K562 (cell line): Measurements from ENCODE around the gene TIMP1. TPM values are rescaled to one million over a fixed set of nuclear protein-coding genes. Genes with fewer than 3 reads are reported as not detected.

Source experiments
- CHD1 ChIP-seq: fragments of 200-600 bp; sonication (generic); IDR thresholded peaks from one replicate; pipeline ENCODE4 v1.6.1; 2012; ENCODE audit warnings: mild to moderate bottlenecking, moderate library complexity, low read length, inconsistent platforms
- ESRRA ChIP-seq: fragments of 450-650 bp; IDR thresholded peaks from 2 replicates; pipeline ENCODE4 v1.6.1; 2014; ENCODE audit warnings: low read depth, mild to moderate bottlenecking, moderate library complexity, borderline replicate concordance
- HMG20A ChIP-seq: fragments of 450-650 bp; formaldehyde crosslinking; conservative IDR thresholded peaks from 2 replicates; pipeline ENCODE4 v1.4.0; 2020; ENCODE audit warnings: mild to moderate bottlenecking, mixed read lengths
- HNRNPH1 ChIP-seq: fragments of 200-400 bp; formaldehyde crosslinking; optimal IDR thresholded peaks from 2 replicates; pipeline ENCODE3; 2017; ENCODE audit warnings: low read depth, mild to moderate bottlenecking, low read length, moderate library complexity
- HNRNPK ChIP-seq: fragments of 200-400 bp; formaldehyde crosslinking; IDR thresholded peaks from one replicate; pipeline ENCODE4 v1.6.1; 2018; ENCODE audit warnings: mild to moderate bottlenecking, low read depth, low read length; ENCODE audit not compliant: poor library complexity, severe bottlenecking
- JUN ChIP-seq, 2 experiments: sonication (generic) in 1 of 2; formaldehyde crosslinking in 1 of 2; IDR thresholded peaks; 2 replicates each; pipeline versions ENCODE4 v1.6.1 to v1.8.0; 2012 to 2022; ENCODE audit warnings: borderline replicate concordance in 2 of 2, mild to moderate bottlenecking in 2 of 2, improper control_type of control experiment in 1 of 2, low read depth in 1 of 2, low read length in 1 of 2, missing genetic modification reagents in 1 of 2
- MECOM ChIP-seq: fragments of 250-450 bp; sonication (Bioruptor Pico); IDR thresholded peaks from 2 replicates; pipeline ENCODE4 v1.8.0; 2022; ENCODE audit warnings: inconsistent platforms
- NBN ChIP-seq: fragments of 450-650 bp; IDR thresholded peaks from 2 replicates; pipeline ENCODE4 v1.6.1; 2016; ENCODE audit warnings: low read depth, mild to moderate bottlenecking
- POLR2A ChIP-seq: fragments of 450-650 bp; conservative IDR thresholded peaks from 2 replicates; pipeline ENCODE4 v1.6.1; 2016
- SMAD4 ChIP-seq: fragments of 250-450 bp; sonication (Bioruptor Pico); conservative IDR thresholded peaks from 2 replicates; pipeline ENCODE4 v1.8.0; 2021; ENCODE audit warnings: inconsistent platforms, mild to moderate bottlenecking, moderate library complexity
- SREBF2 ChIP-seq: sonication (generic); formaldehyde crosslinking; IDR thresholded peaks from 2 replicates; pipeline ENCODE4 v1.4.0; 2020; ENCODE audit warnings: mild to moderate bottlenecking, missing genetic modification reagents
- TBL1XR1 ChIP-seq, 2 experiments: IDR thresholded peaks; 2 replicates each; pipeline ENCODE4 v1.6.1; 2012; ENCODE audit warnings: improper control_type of control experiment in 2 of 2, low read length in 2 of 2, mild to moderate bottlenecking in 1 of 2
- ZBTB1 ChIP-seq: sonication (generic); formaldehyde crosslinking; IDR thresholded peaks from 2 replicates; pipeline ENCODE4 v1.8.1; 2023; ENCODE audit warnings: missing genetic modification reagents, low read depth, mild to moderate bottlenecking, borderline replicate concordance
- ZNF316 ChIP-seq: fragments of 450-650 bp; IDR thresholded peaks from 2 replicates; pipeline ENCODE4 v1.6.1; 2016
- polyA plus RNA-seq, 8 experiments: library from polyadenylated mRNA; depleted of rRNA in 4 of 8; stranded (reverse) in 5 of 8; unstranded in 3 of 8; fragments of >200 nt; fragmentation: Nextera tagmentation in 2 of 8; fragmentation: Illumina TruSeq in 1 of 8; extraction: Ambion mirVana in 2 of 8; extraction: Trizol in 1 of 8; gene quantifications; 2 replicates each; pipeline versions ENCODE4 v1.2.1 to v1.2.3, GENCODE V29; 2011 to 2014; ENCODE audit warnings: inconsistent platforms in 1 of 8, missing spikeins in 1 of 8
- total RNA-seq, 7 experiments: library from RNA; depleted of rRNA in 6 of 7; stranded (reverse); fragments of >200 nt in 6 of 7; fragmentation: Illumina TruSeq in 2 of 7; extraction: Trizol in 2 of 7; gene quantifications; 2 replicates each; pipeline versions ENCODE4 v1.2.1 to v1.2.3, GENCODE V29; 2011 to 2021; ENCODE audit warnings: low replicate concordance in 1 of 7
- TF ChIP-seq, protein P1 (sequence below): fragments of 250-450 bp; sonication (Bioruptor Pico); IDR thresholded peaks from 2 replicates; pipeline ENCODE4 v1.8.0; 2022; ENCODE audit warnings: inconsistent platforms
- TF ChIP-seq, protein P2 (sequence below): fragments of 250-450 bp; sonication (Bioruptor Pico); IDR thresholded peaks from 2 replicates; pipeline ENCODE4 v1.8.0; 2021; ENCODE audit warnings: moderate library complexity, mild to moderate bottlenecking, inconsistent platforms
- TF ChIP-seq, protein P3 (sequence below): fragments of 450-650 bp; conservative IDR thresholded peaks from 2 replicates; pipeline ENCODE4 v1.6.1; 2016; ENCODE audit warnings: missing genetic modification characterization, low read depth, mild to moderate bottlenecking, control low read depth, missing compliant biosample characterization
- TF ChIP-seq, protein P4 (sequence below): fragments of 450-650 bp; IDR thresholded peaks from 2 replicates; pipeline ENCODE4 v1.6.1; 2016; ENCODE audit warnings: antibody characterized with exemption
- TF ChIP-seq, protein P5 (sequence below): sonication (generic); formaldehyde crosslinking; IDR thresholded peaks from 2 replicates; pipeline ENCODE4 v1.8.1; 2022; ENCODE audit warnings: missing genetic modification reagents

The TIMP1 gene
- total and polyA plus RNA-seq, 9 of the 15 experiments (the other 6 are each of a cell fraction or from before 2014, with no cell fraction given) = 115 to 699 (median 273) TPM

DNA sequence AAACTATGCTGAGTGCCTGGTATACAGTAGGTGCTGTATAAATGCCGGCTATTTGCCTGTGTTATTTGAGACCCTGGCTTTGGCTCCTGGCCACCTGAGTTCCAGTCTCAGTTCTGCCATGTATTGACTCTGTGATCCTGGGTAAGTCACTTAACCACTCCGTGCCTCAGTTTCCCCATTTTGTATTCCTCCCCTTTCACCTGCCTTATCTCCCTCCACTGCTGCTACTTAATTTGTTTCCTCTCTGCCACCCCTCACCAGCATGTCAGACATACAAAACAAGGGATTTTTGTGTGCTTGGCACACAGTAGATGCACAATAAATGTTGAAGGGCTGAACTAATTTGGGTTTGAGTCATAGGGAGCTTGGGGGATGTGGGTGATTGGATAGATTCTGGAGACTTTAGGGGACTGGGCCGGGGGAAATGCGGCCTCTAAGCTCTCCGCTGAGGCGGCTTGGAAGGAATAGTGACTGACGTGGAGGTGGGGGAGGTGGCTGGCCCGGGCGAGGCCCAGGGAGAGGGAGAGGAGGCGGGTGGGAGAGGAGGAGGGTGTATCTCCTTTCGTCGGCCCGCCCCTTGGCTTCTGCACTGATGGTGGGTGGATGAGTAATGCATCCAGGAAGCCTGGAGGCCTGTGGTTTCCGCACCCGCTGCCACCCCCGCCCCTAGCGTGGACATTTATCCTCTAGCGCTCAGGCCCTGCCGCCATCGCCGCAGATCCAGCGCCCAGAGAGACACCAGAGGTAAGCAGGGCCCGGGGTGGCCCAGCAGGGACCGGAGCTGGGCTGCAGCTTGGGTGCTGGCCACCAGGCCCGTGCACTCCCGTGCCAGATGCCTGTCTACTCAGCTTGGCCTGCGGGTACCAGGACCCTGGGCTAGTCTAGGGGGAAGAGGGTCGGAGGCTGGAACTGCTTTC lies at the start of gene TIMP1 (continued):
- TF ChIP-seq, protein P1, sequence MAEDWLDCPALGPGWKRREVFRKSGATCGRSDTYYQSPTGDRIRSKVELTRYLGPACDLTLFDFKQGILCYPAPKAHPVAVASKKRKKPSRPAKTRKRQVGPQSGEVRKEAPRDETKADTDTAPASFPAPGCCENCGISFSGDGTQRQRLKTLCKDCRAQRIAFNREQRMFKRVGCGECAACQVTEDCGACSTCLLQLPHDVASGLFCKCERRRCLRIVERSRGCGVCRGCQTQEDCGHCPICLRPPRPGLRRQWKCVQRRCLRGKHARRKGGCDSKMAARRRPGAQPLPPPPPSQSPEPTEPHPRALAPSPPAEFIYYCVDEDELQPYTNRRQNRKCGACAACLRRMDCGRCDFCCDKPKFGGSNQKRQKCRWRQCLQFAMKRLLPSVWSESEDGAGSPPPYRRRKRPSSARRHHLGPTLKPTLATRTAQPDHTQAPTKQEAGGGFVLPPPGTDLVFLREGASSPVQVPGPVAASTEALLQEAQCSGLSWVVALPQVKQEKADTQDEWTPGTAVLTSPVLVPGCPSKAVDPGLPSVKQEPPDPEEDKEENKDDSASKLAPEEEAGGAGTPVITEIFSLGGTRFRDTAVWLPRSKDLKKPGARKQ (CRISPR knock-in tag) = no peak
- TF ChIP-seq HMG20A (CRISPR knock-in tag) = no peak
- peak; percentile 71; the same call in 1 of the 2 replicates for TF ChIP-seq NBN
- TF ChIP-seq, protein P2, sequence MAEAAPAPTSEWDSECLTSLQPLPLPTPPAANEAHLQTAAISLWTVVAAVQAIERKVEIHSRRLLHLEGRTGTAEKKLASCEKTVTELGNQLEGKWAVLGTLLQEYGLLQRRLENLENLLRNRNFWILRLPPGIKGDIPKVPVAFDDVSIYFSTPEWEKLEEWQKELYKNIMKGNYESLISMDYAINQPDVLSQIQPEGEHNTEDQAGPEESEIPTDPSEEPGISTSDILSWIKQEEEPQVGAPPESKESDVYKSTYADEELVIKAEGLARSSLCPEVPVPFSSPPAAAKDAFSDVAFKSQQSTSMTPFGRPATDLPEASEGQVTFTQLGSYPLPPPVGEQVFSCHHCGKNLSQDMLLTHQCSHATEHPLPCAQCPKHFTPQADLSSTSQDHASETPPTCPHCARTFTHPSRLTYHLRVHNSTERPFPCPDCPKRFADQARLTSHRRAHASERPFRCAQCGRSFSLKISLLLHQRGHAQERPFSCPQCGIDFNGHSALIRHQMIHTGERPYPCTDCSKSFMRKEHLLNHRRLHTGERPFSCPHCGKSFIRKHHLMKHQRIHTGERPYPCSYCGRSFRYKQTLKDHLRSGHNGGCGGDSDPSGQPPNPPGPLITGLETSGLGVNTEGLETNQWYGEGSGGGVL (CRISPR knock-in tag) = no peak
- no peak for TF ChIP-seq ZBTB1 (CRISPR knock-in tag)
- no peak for TF ChIP-seq HNRNPK
- TF ChIP-seq, protein P3, sequence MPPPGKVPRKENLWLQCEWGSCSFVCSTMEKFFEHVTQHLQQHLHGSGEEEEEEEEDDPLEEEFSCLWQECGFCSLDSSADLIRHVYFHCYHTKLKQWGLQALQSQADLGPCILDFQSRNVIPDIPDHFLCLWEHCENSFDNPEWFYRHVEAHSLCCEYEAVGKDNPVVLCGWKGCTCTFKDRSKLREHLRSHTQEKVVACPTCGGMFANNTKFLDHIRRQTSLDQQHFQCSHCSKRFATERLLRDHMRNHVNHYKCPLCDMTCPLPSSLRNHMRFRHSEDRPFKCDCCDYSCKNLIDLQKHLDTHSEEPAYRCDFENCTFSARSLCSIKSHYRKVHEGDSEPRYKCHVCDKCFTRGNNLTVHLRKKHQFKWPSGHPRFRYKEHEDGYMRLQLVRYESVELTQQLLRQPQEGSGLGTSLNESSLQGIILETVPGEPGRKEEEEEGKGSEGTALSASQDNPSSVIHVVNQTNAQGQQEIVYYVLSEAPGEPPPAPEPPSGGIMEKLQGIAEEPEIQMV (tag) = no peak
- no peak for TF ChIP-seq ZNF316
- peak; percentile 86 for TF ChIP-seq POLR2A
- TF ChIP-seq ESRRA = peak; percentile 81; the same call in 1 of the 2 replicates
- TF ChIP-seq HNRNPH1 = no peak
- no peak for TF ChIP-seq MECOM (CRISPR knock-in tag)
- TF ChIP-seq, protein P4, sequence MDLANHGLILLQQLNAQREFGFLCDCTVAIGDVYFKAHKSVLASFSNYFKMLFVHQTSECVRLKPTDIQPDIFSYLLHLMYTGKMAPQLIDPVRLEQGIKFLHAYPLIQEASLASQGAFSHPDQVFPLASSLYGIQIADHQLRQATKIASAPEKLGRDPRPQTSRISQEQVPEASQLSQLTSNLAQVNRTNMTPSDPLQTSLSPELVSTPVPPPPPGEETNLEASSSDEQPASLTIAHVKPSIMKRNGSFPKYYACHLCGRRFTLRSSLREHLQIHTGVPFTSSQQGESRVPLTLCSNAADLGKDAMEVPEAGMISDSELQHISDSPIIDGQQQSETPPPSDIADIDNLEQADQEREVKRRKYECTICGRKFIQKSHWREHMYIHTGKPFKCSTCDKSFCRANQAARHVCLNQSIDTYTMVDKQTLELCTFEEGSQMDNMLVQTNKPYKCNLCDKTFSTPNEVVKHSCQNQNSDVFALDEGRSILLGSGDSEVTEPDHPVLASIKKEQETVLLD = peak; percentile 54; the same call in 1 of the 2 replicates
- peak; percentile 62 for TF ChIP-seq JUN (IDR thresholded peaks at IDR 0.05; ENCODE audit: borderline replicate concordance, low read depth, low read length)
- TF ChIP-seq JUN (CRISPR knock-in tag; IDR thresholded peaks at IDR 0.05; ENCODE audit: borderline replicate concordance) = 0 out of 2 replicates have a peak, but pooled peaks have one; percentile 32
- no peak for TF ChIP-seq SMAD4 (CRISPR knock-in tag)
- TF ChIP-seq, protein P5, sequence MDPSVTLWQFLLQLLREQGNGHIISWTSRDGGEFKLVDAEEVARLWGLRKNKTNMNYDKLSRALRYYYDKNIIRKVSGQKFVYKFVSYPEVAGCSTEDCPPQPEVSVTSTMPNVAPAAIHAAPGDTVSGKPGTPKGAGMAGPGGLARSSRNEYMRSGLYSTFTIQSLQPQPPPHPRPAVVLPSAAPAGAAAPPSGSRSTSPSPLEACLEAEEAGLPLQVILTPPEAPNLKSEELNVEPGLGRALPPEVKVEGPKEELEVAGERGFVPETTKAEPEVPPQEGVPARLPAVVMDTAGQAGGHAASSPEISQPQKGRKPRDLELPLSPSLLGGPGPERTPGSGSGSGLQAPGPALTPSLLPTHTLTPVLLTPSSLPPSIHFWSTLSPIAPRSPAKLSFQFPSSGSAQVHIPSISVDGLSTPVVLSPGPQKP (CRISPR knock-in tag) = no peak
- no peak for TF ChIP-seq SREBF2 (CRISPR knock-in tag)
- TF ChIP-seq TBL1XR1 (IDR thresholded peaks at IDR 0.05; ENCODE audit: low read length in 2 of 2) = no peak
- TF ChIP-seq CHD1 = no peak
